NCI-H2227 (cell line): Measurements from ENCODE around the gene VIT.

Experiments used
- DNase-seq: peaks from one replicate; lab custom pipeline; 2025; ENCODE audit not compliant: unreplicated experiment; lab: John Stamatoyannopoulos, UW

Gene VIT

GRCh38 chr2:36696533-36696932, at the start of gene VIT:
Gene VIT, plus strand, starts transcription at chr2:36696707. Its CDS starts 19,664 bp downstream, at chr2:36716371.
- no peak for DNase-seq

- DNase-seq: no peak
Observed at GRCh38 chr2:36650031-36650829, 46.3 kb upstream of the VIT start.

- DNase-seq: no peak
Observed at GRCh38 chr2:36653155-36653554, 43.4 kb upstream of the VIT start.

- no peak for DNase-seq
Observed at GRCh38 chr2:36653967-36654694, 42.4 kb upstream of the VIT start.

GRCh38 chr2:36655453-36655852, 41.1 kb upstream of the VIT start:
- no peak for DNase-seq

- DNase-seq: no peak
Observed at GRCh38 chr2:36657703-36658102, 38.8 kb upstream of the VIT start.

- no peak for DNase-seq
Observed at GRCh38 chr2:36658277-36658748, 38.2 kb upstream of the VIT start.

- no peak for DNase-seq
Observed at GRCh38 chr2:36659218-36659617, 37.3 kb upstream of the VIT start.

GRCh38 chr2:36659872-36660312, 36.6 kb upstream of the VIT start:
- DNase-seq: no peak

GRCh38 chr2:36662638-36663037, 33.9 kb upstream of the VIT start:
- no peak for DNase-seq

- no peak for DNase-seq
Observed at GRCh38 chr2:36663295-36663694, 33.2 kb upstream of the VIT start.

- peak; percentile 57 for DNase-seq
Observed at GRCh38 chr2:36663851-36664695, 32.4 kb upstream of the VIT start.

GRCh38 chr2:36664696-36665076, 31.8 kb upstream of the VIT start:
- no peak for DNase-seq

- DNase-seq: no peak
Observed at GRCh38 chr2:36667931-36668330, 28.6 kb upstream of the VIT start.

- no peak for DNase-seq
Observed at GRCh38 chr2:36670881-36671595, 25.5 kb upstream of the VIT start.

- no peak for DNase-seq
Observed at GRCh38 chr2:36671731-36672130, 24.8 kb upstream of the VIT start.

GRCh38 chr2:36672199-36672598, 24.3 kb upstream of the VIT start:
- DNase-seq: no peak

- no peak for DNase-seq
Observed at GRCh38 chr2:36675579-36676282, 20.8 kb upstream of the VIT start.

GRCh38 chr2:36676364-36676763, 20.1 kb upstream of the VIT start:
- no peak for DNase-seq

- no peak for DNase-seq
Observed at GRCh38 chr2:36677386-36677785, 19.1 kb upstream of the VIT start.
